ENCODE data around the gene PKNOX2. TPM values are rescaled to one million over a fixed set of nuclear protein-coding genes. Genes with fewer than 3 reads are reported as not detected.

The PKNOX2 gene
- total RNA-seq, 1 donor: under 0.01 TPM

DNA sequence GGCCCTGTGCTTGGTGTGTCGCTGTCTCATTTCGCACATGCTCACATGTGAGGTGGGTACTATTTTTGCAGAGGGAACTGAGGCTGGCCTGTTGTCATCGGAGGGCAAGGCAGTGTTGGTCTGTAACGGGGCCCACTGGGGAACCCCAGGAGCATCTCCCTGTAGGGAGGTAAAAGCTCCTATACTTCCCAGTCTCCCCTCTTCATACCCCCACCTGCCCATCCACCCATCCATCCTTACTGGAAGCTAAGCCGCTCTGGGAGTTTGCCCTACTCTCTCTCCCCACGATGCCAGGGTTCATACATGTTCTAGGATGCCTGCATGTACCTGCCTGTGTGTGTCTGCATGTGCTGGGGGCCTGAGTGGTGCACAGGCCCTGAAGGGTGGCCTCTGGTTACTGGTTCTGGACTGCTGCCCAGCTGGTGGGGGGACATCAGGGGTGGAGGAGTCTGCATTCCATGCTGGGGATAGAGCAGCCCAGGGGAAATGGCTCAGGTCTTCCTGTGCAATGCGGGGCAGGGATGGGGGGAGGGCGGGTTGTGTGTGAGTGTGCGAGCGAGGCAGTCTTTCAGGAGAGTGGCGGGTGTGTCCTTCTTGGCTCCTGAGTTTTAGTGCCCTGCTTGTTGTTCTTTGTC lies 77.7 kb downstream of the PKNOX2 start:
- no peak overlapping the region for H3K27ac ChIP-seq (ENCODE audit: low read depth, low read length)
- no peak overlapping the region for H3K4me2 ChIP-seq (ENCODE audit: insufficient read depth, low read length)
- TF ChIP-seq, protein P1, sequence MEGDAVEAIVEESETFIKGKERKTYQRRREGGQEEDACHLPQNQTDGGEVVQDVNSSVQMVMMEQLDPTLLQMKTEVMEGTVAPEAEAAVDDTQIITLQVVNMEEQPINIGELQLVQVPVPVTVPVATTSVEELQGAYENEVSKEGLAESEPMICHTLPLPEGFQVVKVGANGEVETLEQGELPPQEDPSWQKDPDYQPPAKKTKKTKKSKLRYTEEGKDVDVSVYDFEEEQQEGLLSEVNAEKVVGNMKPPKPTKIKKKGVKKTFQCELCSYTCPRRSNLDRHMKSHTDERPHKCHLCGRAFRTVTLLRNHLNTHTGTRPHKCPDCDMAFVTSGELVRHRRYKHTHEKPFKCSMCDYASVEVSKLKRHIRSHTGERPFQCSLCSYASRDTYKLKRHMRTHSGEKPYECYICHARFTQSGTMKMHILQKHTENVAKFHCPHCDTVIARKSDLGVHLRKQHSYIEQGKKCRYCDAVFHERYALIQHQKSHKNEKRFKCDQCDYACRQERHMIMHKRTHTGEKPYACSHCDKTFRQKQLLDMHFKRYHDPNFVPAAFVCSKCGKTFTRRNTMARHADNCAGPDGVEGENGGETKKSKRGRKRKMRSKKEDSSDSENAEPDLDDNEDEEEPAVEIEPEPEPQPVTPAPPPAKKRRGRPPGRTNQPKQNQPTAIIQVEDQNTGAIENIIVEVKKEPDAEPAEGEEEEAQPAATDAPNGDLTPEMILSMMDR (IDR thresholded peaks at IDR 0.05; ENCODE audit: extremely low read depth, low read depth, low read length): no peak
- DNase-seq (ENCODE audit: insufficient read length, low spot score, missing footprints): no peak
- H3K4me3 ChIP-seq (ENCODE audit: insufficient read depth, low read length): no peak overlapping the region
- H3K4me1 ChIP-seq (ENCODE audit: insufficient read depth, low read length): no peaks in the 10 kb centered on the region
- H3K36me3 ChIP-seq (ENCODE audit: insufficient read depth, low read length): no peaks in the 10 kb centered on the region
- H3K9me3 ChIP-seq (ENCODE audit: low read depth, low read length): no peaks in the 10 kb centered on the region
- no peak overlapping the region for H2AFZ ChIP-seq (ENCODE audit: low read length)
- no peaks in the 10 kb centered on the region for H3K79me2 ChIP-seq (ENCODE audit: insufficient read depth, low read length)
- H3K27me3 ChIP-seq (ENCODE audit: insufficient read depth, low read length): no peaks in the 10 kb centered on the region
- no peaks in the 10 kb centered on the region for H4K20me1 ChIP-seq (ENCODE audit: insufficient read depth, low read length)

DNA sequence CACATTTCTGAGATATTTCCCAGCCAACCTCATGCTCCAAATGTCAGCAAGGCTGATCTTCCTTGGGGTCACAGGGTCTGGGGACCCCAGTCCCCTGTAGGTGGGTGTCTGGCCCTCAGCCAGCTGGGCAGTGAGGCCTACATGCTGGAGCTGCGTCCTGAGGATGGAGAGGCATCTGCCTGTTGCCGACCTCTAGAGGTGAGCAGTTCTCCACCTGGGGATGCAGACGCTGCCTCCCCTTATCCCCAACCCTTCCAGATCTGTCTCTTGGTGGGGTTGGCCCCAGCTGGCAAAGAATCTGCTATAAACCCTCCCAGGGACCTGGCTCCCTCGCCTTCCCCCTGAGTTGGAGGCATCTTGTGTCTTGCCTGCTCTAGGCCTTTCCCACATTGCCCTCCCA lies 79.6 kb downstream of the PKNOX2 start:
- no peak for DNase-seq (ENCODE audit: insufficient read length, low spot score, missing footprints)
- no peak overlapping the region for H3K27ac ChIP-seq (ENCODE audit: low read depth, low read length)
- H3K4me1 ChIP-seq (ENCODE audit: insufficient read depth, low read length): no peaks in the 10 kb centered on the region
- no peak overlapping the region for H2AFZ ChIP-seq (ENCODE audit: low read length)
- TF ChIP-seq, protein P1 (IDR thresholded peaks at IDR 0.05; ENCODE audit: extremely low read depth, low read depth, low read length): no peak
- no peaks in the 10 kb centered on the region for H3K79me2 ChIP-seq (ENCODE audit: insufficient read depth, low read length)
- no peaks in the 10 kb centered on the region for H3K27me3 ChIP-seq (ENCODE audit: insufficient read depth, low read length)
- H3K9me3 ChIP-seq (ENCODE audit: low read depth, low read length): no peaks in the 10 kb centered on the region
- H3K4me3 ChIP-seq (ENCODE audit: insufficient read depth, low read length): no peak overlapping the region
- H4K20me1 ChIP-seq (ENCODE audit: insufficient read depth, low read length): no peaks in the 10 kb centered on the region
- no peak overlapping the region for H3K4me2 ChIP-seq (ENCODE audit: insufficient read depth, low read length)
- no peaks in the 10 kb centered on the region for H3K36me3 ChIP-seq (ENCODE audit: insufficient read depth, low read length)

DNA sequence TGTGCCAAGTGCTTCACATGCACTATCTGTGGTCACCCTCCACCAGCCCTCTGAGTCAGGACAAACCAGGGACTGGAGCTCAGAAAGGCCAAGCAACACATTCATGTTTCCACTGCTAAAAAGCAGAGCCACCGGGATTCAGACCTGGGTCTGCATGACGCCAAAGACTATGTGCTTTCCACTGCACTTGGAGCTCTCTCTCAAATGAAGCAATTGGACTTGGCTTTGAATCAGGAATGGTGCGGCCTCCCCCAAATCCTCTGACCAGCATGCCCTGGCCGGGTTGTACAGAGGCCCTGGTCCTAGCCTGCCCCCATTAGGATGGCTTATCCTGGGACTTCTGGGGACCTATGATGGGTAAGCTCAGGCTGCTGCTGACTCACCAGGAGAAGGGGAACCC lies 80.7 kb downstream of the PKNOX2 start:
- no peak overlapping the region for H3K4me3 ChIP-seq (ENCODE audit: insufficient read depth, low read length)
- H3K36me3 ChIP-seq (ENCODE audit: insufficient read depth, low read length): no peaks in the 10 kb centered on the region
- H3K27me3 ChIP-seq (ENCODE audit: insufficient read depth, low read length): no peaks in the 10 kb centered on the region
- no peak overlapping the region for H3K4me2 ChIP-seq (ENCODE audit: insufficient read depth, low read length)
- TF ChIP-seq, protein P1 (IDR thresholded peaks at IDR 0.05; ENCODE audit: extremely low read depth, low read depth, low read length): no peak
- H3K27ac ChIP-seq (ENCODE audit: low read depth, low read length): no peak overlapping the region
- no peak for DNase-seq (ENCODE audit: insufficient read length, low spot score, missing footprints)
- H3K9me3 ChIP-seq (ENCODE audit: low read depth, low read length): no peaks in the 10 kb centered on the region
- H2AFZ ChIP-seq (ENCODE audit: low read length): no peak overlapping the region
- no peaks in the 10 kb centered on the region for H4K20me1 ChIP-seq (ENCODE audit: insufficient read depth, low read length)
- H3K79me2 ChIP-seq (ENCODE audit: insufficient read depth, low read length): no peaks in the 10 kb centered on the region
- no peaks in the 10 kb centered on the region for H3K4me1 ChIP-seq (ENCODE audit: insufficient read depth, low read length)

DNA sequence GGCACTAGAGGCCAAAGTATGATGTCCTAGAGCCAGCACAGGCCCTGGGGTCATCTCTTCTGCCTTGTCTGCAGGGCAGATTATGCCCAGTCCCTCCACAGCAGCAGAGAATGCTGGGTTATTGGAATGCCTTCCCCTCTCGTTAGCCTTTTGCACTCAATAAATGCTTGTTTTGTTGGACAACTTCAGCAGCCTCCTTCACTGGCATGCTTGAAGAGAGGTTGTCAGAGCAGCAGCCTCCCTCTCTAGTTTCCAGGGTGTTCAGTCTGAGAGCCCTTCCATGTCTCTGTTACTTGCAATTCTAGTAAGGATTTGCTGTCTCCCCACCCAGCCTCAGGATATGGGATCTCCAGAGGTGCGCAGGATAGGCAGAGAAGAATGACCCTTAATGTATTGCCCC lies 82.9 kb downstream of the PKNOX2 start:
- no peak overlapping the region for H3K4me2 ChIP-seq (ENCODE audit: insufficient read depth, low read length)
- no peaks in the 10 kb centered on the region for H3K79me2 ChIP-seq (ENCODE audit: insufficient read depth, low read length)
- no peak for DNase-seq (ENCODE audit: insufficient read length, low spot score, missing footprints)
- H2AFZ ChIP-seq (ENCODE audit: low read length): no peak overlapping the region
- no peak overlapping the region for H3K4me3 ChIP-seq (ENCODE audit: insufficient read depth, low read length)
- no peaks in the 10 kb centered on the region for H4K20me1 ChIP-seq (ENCODE audit: insufficient read depth, low read length)
- H3K4me1 ChIP-seq (ENCODE audit: insufficient read depth, low read length): no peaks in the 10 kb centered on the region
- TF ChIP-seq, protein P1 (IDR thresholded peaks at IDR 0.05; ENCODE audit: extremely low read depth, low read depth, low read length): no peak
- no peak overlapping the region for H3K27ac ChIP-seq (ENCODE audit: low read depth, low read length)
- no peaks in the 10 kb centered on the region for H3K27me3 ChIP-seq (ENCODE audit: insufficient read depth, low read length)
- no peaks in the 10 kb centered on the region for H3K36me3 ChIP-seq (ENCODE audit: insufficient read depth, low read length)
- H3K9me3 ChIP-seq (ENCODE audit: low read depth, low read length): no peaks in the 10 kb centered on the region

Data from osteoblast (primary cell).